ENCODE measurements around the gene KISS1. TPM values are rescaled to one million over a fixed set of nuclear protein-coding genes. Genes with fewer than 3 reads are reported as not detected.

KISS1 gene
- polyA plus RNA-seq, 1 donor (not counting 4 experiments of a cell fraction or from before 2014, with no cell fraction given) = not detected

DNA sequence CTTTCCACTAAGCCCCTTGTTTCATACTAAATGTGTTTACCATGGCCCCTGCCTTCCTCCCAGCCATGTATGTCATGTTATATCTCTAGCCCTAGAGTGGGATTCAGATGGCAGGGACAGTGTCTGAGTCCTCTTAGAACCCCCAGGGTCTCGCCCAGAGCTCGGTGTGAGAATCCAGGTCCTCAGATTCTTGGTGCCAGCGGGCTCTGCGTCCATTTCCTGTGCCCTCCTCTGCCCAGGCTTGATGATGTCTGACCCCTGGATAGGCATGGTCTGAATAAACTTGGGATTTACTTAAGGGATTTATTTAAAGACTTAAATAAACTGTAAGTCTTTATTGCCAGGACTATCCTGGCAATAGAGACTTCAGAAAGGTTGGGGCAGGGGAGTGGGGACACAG lies 6.2 kb upstream of the KISS1 start:
- H3K4me2 ChIP-seq (ENCODE audit: control insufficient read depth, extremely low read depth, insufficient read depth, low read depth, low read length) = no peak overlapping the region
- DNase-seq (ENCODE audit: low read depth, low spot score) (no peak), FAIRE-seq (no peak)
- no peaks in the 10 kb centered on the region for H3K9me1 ChIP-seq (ENCODE audit: control insufficient read depth, extremely low read depth, insufficient read depth, low read length)
- no peak overlapping the region for H3K27ac ChIP-seq (ENCODE audit: control insufficient read depth, insufficient read depth, low read length)
- dilution Hi-C loops (cut with MboI; ENCODE audit: extremely low pct_ligation_motif_present, low sequenced_read_pairs) = no loop called here
- H3K4me3 ChIP-seq (ENCODE audit: control insufficient read depth in 2 of 3, extremely low read depth in 1 of 3, insufficient read depth in 2 of 3, low read depth in 1 of 3, low read length in 3 of 3) = no peak overlapping the region
- TF ChIP-seq EZH2 (IDR thresholded peaks at IDR 0.05; ENCODE audit: low read length) = no peak
- TF ChIP-seq, protein P1, sequence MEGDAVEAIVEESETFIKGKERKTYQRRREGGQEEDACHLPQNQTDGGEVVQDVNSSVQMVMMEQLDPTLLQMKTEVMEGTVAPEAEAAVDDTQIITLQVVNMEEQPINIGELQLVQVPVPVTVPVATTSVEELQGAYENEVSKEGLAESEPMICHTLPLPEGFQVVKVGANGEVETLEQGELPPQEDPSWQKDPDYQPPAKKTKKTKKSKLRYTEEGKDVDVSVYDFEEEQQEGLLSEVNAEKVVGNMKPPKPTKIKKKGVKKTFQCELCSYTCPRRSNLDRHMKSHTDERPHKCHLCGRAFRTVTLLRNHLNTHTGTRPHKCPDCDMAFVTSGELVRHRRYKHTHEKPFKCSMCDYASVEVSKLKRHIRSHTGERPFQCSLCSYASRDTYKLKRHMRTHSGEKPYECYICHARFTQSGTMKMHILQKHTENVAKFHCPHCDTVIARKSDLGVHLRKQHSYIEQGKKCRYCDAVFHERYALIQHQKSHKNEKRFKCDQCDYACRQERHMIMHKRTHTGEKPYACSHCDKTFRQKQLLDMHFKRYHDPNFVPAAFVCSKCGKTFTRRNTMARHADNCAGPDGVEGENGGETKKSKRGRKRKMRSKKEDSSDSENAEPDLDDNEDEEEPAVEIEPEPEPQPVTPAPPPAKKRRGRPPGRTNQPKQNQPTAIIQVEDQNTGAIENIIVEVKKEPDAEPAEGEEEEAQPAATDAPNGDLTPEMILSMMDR (optimal IDR thresholded peaks at IDR 0.05 in 1 of 3, IDR thresholded peaks at IDR 0.05 in 1 of 3, conservative IDR thresholded peaks at IDR 0.05 in 1 of 3; ENCODE audit: extremely low read depth in 1 of 3, insufficient read depth in 2 of 3, low read length in 3 of 3) = no peak
- H4K20me1 ChIP-seq (ENCODE audit: control insufficient read depth, extremely low read depth, insufficient read depth, low read length) = no peaks in the 10 kb centered on the region
- H3K36me3 ChIP-seq (ENCODE audit: control insufficient read depth in 2 of 2, extremely low read depth in 1 of 2, insufficient read depth in 2 of 2, low read length in 2 of 2) = no peaks in the 10 kb centered on the region
- no peak overlapping the region for H3K9ac ChIP-seq (ENCODE audit: control insufficient read depth, extremely low read depth, insufficient read depth, low read length)
- no peaks in the 10 kb centered on the region for H3K9me3 ChIP-seq (ENCODE audit: control insufficient read depth, low read depth, low read length)
- no peaks in the 10 kb centered on the region for H3K27me3 ChIP-seq (ENCODE audit: control insufficient read depth, extremely low read depth, insufficient read depth, low read length)
- no peak overlapping the region for H2AFZ ChIP-seq (ENCODE audit: control insufficient read depth, low read length)
- peaks cover 17% of the 10 kb centered on the region for H3K4me1 ChIP-seq (ENCODE audit: control insufficient read depth, extremely low read depth, insufficient read depth, low read length)
- no peaks in the 10 kb centered on the region for H3K79me2 ChIP-seq (ENCODE audit: control insufficient read depth, insufficient read depth, low read length)

DNA sequence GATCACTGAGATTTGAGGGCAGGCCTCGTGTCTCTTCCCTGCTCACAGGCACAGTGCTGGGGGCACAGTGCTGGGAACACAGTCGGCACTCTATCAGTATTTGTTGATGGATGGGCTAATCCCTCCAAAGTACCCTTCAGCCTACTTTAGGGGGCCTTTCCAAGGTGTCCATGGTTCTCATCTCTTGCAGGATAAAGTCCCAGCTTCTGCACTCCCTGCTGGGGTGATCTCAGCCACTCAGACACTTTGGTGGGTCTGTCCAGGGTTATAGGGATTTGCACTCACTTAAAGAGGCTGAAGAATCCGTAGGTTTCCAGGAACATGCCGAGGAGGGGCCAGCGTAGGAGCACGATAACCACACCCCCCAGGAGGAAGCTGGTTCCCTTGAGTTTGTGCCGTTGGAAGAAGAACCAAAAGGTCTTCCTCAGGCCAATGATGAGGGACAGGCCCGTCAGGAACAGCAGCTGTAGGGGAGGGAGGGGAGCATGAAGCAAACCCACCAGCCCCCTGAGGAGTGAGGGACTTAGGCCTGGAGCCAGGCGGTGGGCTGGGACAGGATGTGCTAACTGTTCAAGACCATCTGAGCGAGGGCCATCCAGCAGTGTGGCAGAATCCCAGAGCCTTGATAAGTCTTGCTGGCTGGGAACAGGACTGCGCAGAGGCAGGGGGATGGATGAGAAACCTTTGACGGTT lies 5.2 kb upstream of the KISS1 start:
- Histone ChIP-seq H3K36me3 (ENCODE audit: control insufficient read depth in 2 of 2, extremely low read depth in 1 of 2, insufficient read depth in 2 of 2, low read length in 2 of 2) (no peaks in the 10 kb centered on the region), H3K4me1 (ENCODE audit: control insufficient read depth, extremely low read depth, insufficient read depth, low read length) (peaks cover 17% of the 10 kb centered on the region), H3K27ac (ENCODE audit: control insufficient read depth, insufficient read depth, low read length) (no peak overlapping the region), H3K9me3 (ENCODE audit: control insufficient read depth, low read depth, low read length) (no peaks in the 10 kb centered on the region), H3K9ac (ENCODE audit: control insufficient read depth, extremely low read depth, insufficient read depth, low read length) (no peak overlapping the region), H3K9me1 (ENCODE audit: control insufficient read depth, extremely low read depth, insufficient read depth, low read length) (no peaks in the 10 kb centered on the region), H3K79me2 (ENCODE audit: control insufficient read depth, insufficient read depth, low read length) (no peaks in the 10 kb centered on the region), H4K20me1 (ENCODE audit: control insufficient read depth, extremely low read depth, insufficient read depth, low read length) (no peaks in the 10 kb centered on the region), H3K4me3 (ENCODE audit: control insufficient read depth in 2 of 3, extremely low read depth in 1 of 3, insufficient read depth in 2 of 3, low read depth in 1 of 3, low read length in 3 of 3) (no peak overlapping the region), H3K27me3 (ENCODE audit: control insufficient read depth, extremely low read depth, insufficient read depth, low read length) (no peaks in the 10 kb centered on the region), H2AFZ (ENCODE audit: control insufficient read depth, low read length) (no peak overlapping the region), H3K4me2 (ENCODE audit: control insufficient read depth, extremely low read depth, insufficient read depth, low read depth, low read length) (no peak overlapping the region)
- no peak for DNase-seq (ENCODE audit: low read depth, low spot score)
- TF ChIP-seq EZH2 (IDR thresholded peaks at IDR 0.05; ENCODE audit: low read length) = no peak
- TF ChIP-seq, protein P1 (optimal IDR thresholded peaks at IDR 0.05 in 1 of 3, IDR thresholded peaks at IDR 0.05 in 1 of 3, conservative IDR thresholded peaks at IDR 0.05 in 1 of 3; ENCODE audit: extremely low read depth in 1 of 3, insufficient read depth in 2 of 3, low read length in 3 of 3) = no peak
- dilution Hi-C loops (cut with MboI; ENCODE audit: extremely low pct_ligation_motif_present, low sequenced_read_pairs) = no loop called here
- no peak for FAIRE-seq
